HepG2 (cell line): ENCODE data around the gene GRP. TPM values are rescaled to one million over a fixed set of nuclear protein-coding genes. Genes with fewer than 3 reads are reported as not detected.

Experiments
- ASH2L ChIP-seq: fragments of 300-600, 200-600 bp; sonication (generic); IDR thresholded peaks from 2 replicates; pipeline ENCODE4 v1.7.0; 2017; ENCODE audit warnings: low read depth, mild to moderate bottlenecking, moderate library complexity, mixed read lengths, low read length; ENCODE audit not compliant: insufficient read length
- CREM ChIP-seq, 2 experiments: sonication (generic) in 1 of 2; formaldehyde crosslinking in 1 of 2; IDR thresholded peaks; 2 replicates each; pipeline versions ENCODE4 v1.4.0 to v1.6.1; 2016 to 2020; ENCODE audit warnings: antibody characterized with exemption in 1 of 2, mild to moderate bottlenecking in 1 of 2, missing genetic modification reagents in 1 of 2
- FOXM1 ChIP-seq: sonication (generic); formaldehyde crosslinking; IDR thresholded peaks from 2 replicates; pipeline ENCODE4 v1.5.0; 2020; ENCODE audit warnings: missing genetic modification reagents
- FOXP1 ChIP-seq, 2 experiments: fragments of 450-650 bp in 1 of 2; IDR thresholded peaks; 2 replicates each; pipeline ENCODE4 v1.6.1; 2017 to 2018; ENCODE audit warnings: antibody characterized with exemption in 1 of 2
- KDM5B ChIP-seq: sonication (generic); formaldehyde crosslinking; IDR thresholded peaks from 2 replicates; pipeline ENCODE4 v1.4.0; 2020; ENCODE audit warnings: missing genetic modification reagents, mild to moderate bottlenecking, borderline replicate concordance
- KLF9 ChIP-seq: IDR thresholded peaks from 2 replicates; pipeline ENCODE4 v1.6.1; 2016; ENCODE audit warnings: low read depth
- NFIB ChIP-seq: sonication (generic); formaldehyde crosslinking; IDR thresholded peaks from 2 replicates; pipeline ENCODE4 v1.9.0; 2021; ENCODE audit warnings: missing genetic modification reagents, mild to moderate bottlenecking, borderline replicate concordance
- ZBTB42 ChIP-seq: sonication (generic); formaldehyde crosslinking; IDR thresholded peaks from 2 replicates; pipeline ENCODE4 v1.5.0; 2020; ENCODE audit warnings: mild to moderate bottlenecking, missing genetic modification reagents
- ZBTB46 ChIP-seq: sonication (generic); formaldehyde crosslinking; IDR thresholded peaks from 2 replicates; pipeline ENCODE4 v1.4.0; 2020; ENCODE audit warnings: mild to moderate bottlenecking, missing genetic modification reagents, borderline replicate concordance
- ZNF281 ChIP-seq: sonication (generic); formaldehyde crosslinking; IDR thresholded peaks from 2 replicates; pipeline ENCODE4 v1.4.0; 2020; ENCODE audit warnings: missing genetic modification reagents, borderline replicate concordance
- ZNF460 ChIP-seq: sonication (generic); formaldehyde crosslinking; IDR thresholded peaks from 2 replicates; pipeline ENCODE4 v1.5.1; 2020; ENCODE audit warnings: missing genetic modification reagents, mild to moderate bottlenecking, borderline replicate concordance
- polyA plus RNA-seq, 8 experiments: library from polyadenylated mRNA; depleted of rRNA in 3 of 8; stranded (reverse) in 7 of 8; unstranded in 1 of 8; fragments of >200 nt; fragmentation: Illumina TruSeq in 4 of 8; extraction: Trizol in 4 of 8; gene quantifications; 2 replicates each; pipeline versions ENCODE4 v1.2.1 to v1.2.3, GENCODE V29; 2011 to 2016; ENCODE audit warnings: low read depth in 4 of 8, missing spikeins in 1 of 8, mixed read lengths in 1 of 8; ENCODE audit not compliant: insufficient read depth in 1 of 8
- total RNA-seq, 5 experiments: library from RNA; depleted of rRNA; stranded (reverse); fragments of >200 nt; fragmentation: Illumina TruSeq; extraction: Trizol; gene quantifications; 2 replicates each; pipeline ENCODE4 v1.2.3, GENCODE V29; 2016; ENCODE audit warnings: low read depth in 1 of 5

Gene GRP
- total and polyA plus RNA-seq, 2 of the 13 experiments (the other 11 are each of a cell fraction or from before 2014, with no cell fraction given), result not detected

GRCh38 chr18:59242906-59243305, 22.9 kb downstream of the GRP start (continued):
- TF ChIP-seq ZNF281 (CRISPR knock-in tag) (no peak), ZBTB42 (no peak), KDM5B (CRISPR knock-in tag) (no peak), FOXM1 (CRISPR knock-in tag) (no peak), KLF9 (no peak), ZBTB46 (CRISPR knock-in tag) (no peak), ASH2L (no peak), NFIB (CRISPR knock-in tag) (no peak), CREM (IDR thresholded peaks at IDR 0.05) (no peak), CREM (CRISPR knock-in tag; IDR thresholded peaks at IDR 0.05) (no peak), FOXP1 (IDR thresholded peaks at IDR 0.05) (no peak), FOXP1 (CRISPR knock-in tag; IDR thresholded peaks at IDR 0.05) (no peak), ZNF460 (CRISPR knock-in tag) (no peak)
